Cardiac muscle cell (in vitro differentiated cells and primary cell): ENCODE data around the gene OR52D1. TPM values are rescaled to one million over a fixed set of nuclear protein-coding genes. Genes with fewer than 3 reads are reported as not detected.

Experiments used
- DNase-seq, 2 donors: peaks; one replicate each; pipeline versions ENCODE4 v3.0.0 to v3.0.0-alpha.2; 2010 to 2017; ENCODE audit warnings: low read depth in 1 of 2, low spot score in 1 of 2
- H3K27ac ChIP-seq: fragments of 200-600 bp; sonication (generic); 2 replicates; pipeline ENCODE4 v1.5.1; 2016
- H3K27me3 ChIP-seq: fragments of 200-600 bp; sonication (generic); 2 replicates; pipeline ENCODE4 v1.6.0; 2016; ENCODE audit warnings: control low read depth
- H3K36me3 ChIP-seq: fragments of 200-600 bp; sonication (generic); 2 replicates; pipeline ENCODE4 v1.5.1; 2016; ENCODE audit warnings: control low read depth
- H3K4me1 ChIP-seq: fragments of 200-600 bp; sonication (generic); 2 replicates; pipeline ENCODE4 v1.8.1; 2017; ENCODE audit warnings: low read depth, mild to moderate bottlenecking, mixed run types
- H3K4me3 ChIP-seq: fragments of 200-600 bp; sonication (generic); 2 replicates; pipeline ENCODE4 v1.5.1; 2016; ENCODE audit warnings: mild to moderate bottlenecking
- H3K9me3 ChIP-seq: fragments of 200-600 bp; sonication (generic); 2 replicates; pipeline ENCODE4 v1.5.1; 2017; ENCODE audit warnings: low read depth, mild to moderate bottlenecking, control low read depth
- CTCF ChIP-seq: IDR thresholded peaks from 2 replicates; pipeline ENCODE4 v1.5.1; 2012; ENCODE audit warnings: low read depth, mild to moderate bottlenecking, low read length
- polyA plus RNA-seq: library from polyadenylated mRNA; unstranded; fragments of >200 nt; fragmentation: Nextera tagmentation; extraction: Ambion mirVana; gene quantifications from 2 replicates; pipeline ENCODE4 v1.2.1, GENCODE V29; 2016
- total RNA-seq: library from RNA; depleted of rRNA; stranded (reverse); fragments of >200 nt; gene quantifications from 2 replicates; pipeline ENCODE4 v1.2.3, GENCODE V29; 2016

OR52D1 gene
- total and polyA plus RNA-seq, 2 experiments from 2014 or later, result not detected

GRCh38 chr11:5486421-5486820, 2.1 kb upstream of the OR52D1 start:
- no peak for TF ChIP-seq CTCF
- H3K36me3 ChIP-seq, result no peaks in the 10 kb centered on the region
- no peak overlapping the region for H3K4me3 ChIP-seq
- H3K9me3 ChIP-seq, result no peaks in the 10 kb centered on the region
- H3K27ac ChIP-seq, result no peak overlapping the region
- H3K4me1 ChIP-seq, result no peaks in the 10 kb centered on the region
- no peaks in the 10 kb centered on the region for H3K27me3 ChIP-seq
- DNase-seq, result no peak

GRCh38 chr11:5488798-5489399, 414 bp downstream of the OR52D1 start:
- TF ChIP-seq CTCF, result no peak
- Histone ChIP-seq H3K27me3 (no peaks in the 10 kb centered on the region), H3K4me3 (no peak overlapping the region), H3K4me1 (no peaks in the 10 kb centered on the region), H3K9me3 (no peaks in the 10 kb centered on the region), H3K27ac (no peak overlapping the region), H3K36me3 (no peaks in the 10 kb centered on the region)
- no peak for DNase-seq

- H3K27ac ChIP-seq, result no peak overlapping the region
- TF ChIP-seq CTCF, result no peak
- no peaks in the 10 kb centered on the region for H3K36me3 ChIP-seq
- no peaks in the 10 kb centered on the region for H3K27me3 ChIP-seq
- no peaks in the 10 kb centered on the region for H3K4me1 ChIP-seq
- no peaks in the 10 kb centered on the region for H3K9me3 ChIP-seq
- no peak for DNase-seq
- H3K4me3 ChIP-seq, result no peak overlapping the region
Measured at GRCh38 chr11:5489576-5490357, 1.3 kb downstream of the OR52D1 start.

- Histone ChIP-seq H3K4me1 (no peaks in the 10 kb centered on the region), H3K27ac (no peak overlapping the region), H3K9me3 (no peaks in the 10 kb centered on the region), H3K27me3 (no peaks in the 10 kb centered on the region), H3K36me3 (no peaks in the 10 kb centered on the region), H3K4me3 (no peak overlapping the region)
- no peak for TF ChIP-seq CTCF
- no peak for DNase-seq
Measured at GRCh38 chr11:5499671-5500070, 11.2 kb downstream of the OR52D1 start.

GRCh38 chr11:5500393-5500801, 11.9 kb downstream of the OR52D1 start:
- no peaks in the 10 kb centered on the region for H3K27me3 ChIP-seq
- no peak overlapping the region for H3K4me3 ChIP-seq
- no peaks in the 10 kb centered on the region for H3K4me1 ChIP-seq
- H3K9me3 ChIP-seq, result no peaks in the 10 kb centered on the region
- H3K27ac ChIP-seq, result no peak overlapping the region
- no peak for DNase-seq
- no peaks in the 10 kb centered on the region for H3K36me3 ChIP-seq
- TF ChIP-seq CTCF, result no peak
